Fibroblast of lung (primary cell): ENCODE data around the gene PKNOX2. TPM values are rescaled to one million over a fixed set of nuclear protein-coding genes. Genes with fewer than 3 reads are reported as not detected.

Source experiments
- DNase-seq, 2 donors: peaks; one replicate each; pipeline versions ENCODE4 v3.0.0 to v3.0.0-alpha.2; 2010; ENCODE audit warnings: low read depth in 2 of 2
- H2AFZ ChIP-seq: 2 replicates; pipeline ENCODE4 v1.5.1; 2012; ENCODE audit warnings: low read length, control low read depth, inconsistent platforms
- H3K27ac ChIP-seq: 2 replicates; pipeline ENCODE4 v1.5.1; 2011; ENCODE audit warnings: low read length, control low read depth; ENCODE audit not compliant: insufficient read depth
- H3K27me3 ChIP-seq: 2 replicates; pipeline ENCODE4 v1.5.1; 2011; ENCODE audit warnings: mild to moderate bottlenecking, low read length; ENCODE audit not compliant: control insufficient read depth, insufficient read depth
- H3K36me3 ChIP-seq: 2 replicates; pipeline ENCODE4 v1.5.1; 2011; ENCODE audit warnings: low read length; ENCODE audit not compliant: control insufficient read depth, insufficient read depth
- H3K4me1 ChIP-seq: 2 replicates; pipeline ENCODE4 v1.5.1; 2011; ENCODE audit warnings: low read length; ENCODE audit not compliant: control insufficient read depth, insufficient read depth; ENCODE audit errors: extremely low read depth
- H3K4me2 ChIP-seq: 2 replicates; pipeline ENCODE4 v1.5.1; 2011; ENCODE audit warnings: low read length, control low read depth; ENCODE audit not compliant: insufficient read depth; ENCODE audit errors: extremely low read depth
- H3K4me3 ChIP-seq, 4 experiments: fragments of 200-600 bp in 1 of 4; sonication (generic) in 1 of 4; replicated peaks in 1 of 4; 2 replicates each; pipeline ENCODE4 v1.5.1; 2011 to 2016; ENCODE audit warnings: low read length in 4 of 4, low read depth in 3 of 4, mild to moderate bottlenecking in 3 of 4, control low read depth in 2 of 4, inconsistent platforms in 1 of 4, mixed read lengths in 1 of 4; ENCODE audit not compliant: insufficient read depth in 1 of 4; ENCODE audit errors: control extremely low read depth in 1 of 4
- H3K79me2 ChIP-seq: 2 replicates; pipeline ENCODE4 v1.5.1; 2012; ENCODE audit warnings: mild to moderate bottlenecking, low read length, inconsistent platforms; ENCODE audit not compliant: control insufficient read depth, insufficient read depth
- H3K9ac ChIP-seq: 2 replicates; pipeline ENCODE4 v1.5.1; 2011; ENCODE audit warnings: mild to moderate bottlenecking, low read length, control low read depth; ENCODE audit not compliant: insufficient read depth
- H3K9me3 ChIP-seq: 2 replicates; pipeline ENCODE4 v1.5.1; 2012; ENCODE audit warnings: low read depth, low read length; ENCODE audit not compliant: control insufficient read depth, insufficient read depth
- H4K20me1 ChIP-seq: 2 replicates; pipeline ENCODE4 v1.5.1; 2011; ENCODE audit warnings: low read length; ENCODE audit not compliant: control insufficient read depth, insufficient read depth; ENCODE audit errors: extremely low read depth
- CTCF ChIP-seq, 2 donors: IDR thresholded peaks in 1 of 2; conservative IDR thresholded peaks in 1 of 2; 1 replicate in 1 of 2; 2 replicates in 1 of 2; pipeline ENCODE4 v1.5.1; 2011 to 2012; ENCODE audit warnings: low read length in 2 of 2, control low read depth in 1 of 2, inconsistent platforms in 1 of 2, low read depth in 1 of 2, mild to moderate bottlenecking in 1 of 2
- EZH2 ChIP-seq: IDR thresholded peaks from 2 replicates; pipeline ENCODE4 v1.5.1; 2012; ENCODE audit warnings: low read length, control low read depth, mild to moderate bottlenecking; ENCODE audit errors: missing control alignments
- polyA plus RNA-seq, 2 donors: library from polyadenylated mRNA; depleted of rRNA in 1 of 2; stranded (reverse) in 1 of 2; unstranded in 1 of 2; fragments of >200 nt; gene quantifications; 2 replicates each; pipeline ENCODE4 v1.2.1, GENCODE V29; 2011 to 2012; ENCODE audit warnings: missing spikeins in 1 of 2
- total RNA-seq: library from RNA; depleted of rRNA; stranded (reverse); fragments of >200 nt; gene quantifications from 2 replicates; pipeline ENCODE4 v1.2.1, GENCODE V29; 2014

PKNOX2 gene
- total and polyA plus RNA-seq, 2 donors (not counting 1 experiment from before 2014, with no cell fraction given) = 0.33 to 2.2 TPM

- Histone ChIP-seq H3K79me2 (no peaks in the 10 kb centered on the region), H2AFZ (no peak overlapping the region), H3K27me3 (peaks cover 3% of the 10 kb centered on the region), H3K4me1 (peaks cover 2% of the 10 kb centered on the region), H3K9ac (no peak overlapping the region), H3K36me3 (no peaks in the 10 kb centered on the region), H3K4me3 (no peak overlapping the region), H3K4me2 (no peak overlapping the region), H3K27ac (no peak overlapping the region), H3K9me3 (no peaks in the 10 kb centered on the region), H4K20me1 (no peaks in the 10 kb centered on the region)
- no peak for DNase-seq
- TF ChIP-seq EZH2 (no peak), CTCF (conservative IDR thresholded peaks at IDR 0.05 in 1 of 2, IDR thresholded peaks at IDR 0.05 in 1 of 2; ENCODE audit: low read depth in 1 of 2, low read length in 2 of 2) (no peak)
These were observed 215.4 kb downstream of the PKNOX2 start for GRCh38 chr11:125379981-125380380.

GRCh38 chr11:125380756-125381445, 216.3 kb downstream of the PKNOX2 start:
- Histone ChIP-seq H3K27ac (no peak overlapping the region), H3K27me3 (peaks cover 3% of the 10 kb centered on the region), H3K9ac (no peak overlapping the region), H3K4me3 (no peak overlapping the region), H2AFZ (no peak overlapping the region), H3K4me2 (no peak overlapping the region), H4K20me1 (no peaks in the 10 kb centered on the region), H3K9me3 (no peaks in the 10 kb centered on the region), H3K36me3 (no peaks in the 10 kb centered on the region), H3K4me1 (peaks cover 2% of the 10 kb centered on the region), H3K79me2 (no peaks in the 10 kb centered on the region)
- no peak for DNase-seq
- TF ChIP-seq EZH2 (peak; percentile 43), CTCF (conservative IDR thresholded peaks at IDR 0.05 in 1 of 2, IDR thresholded peaks at IDR 0.05 in 1 of 2; ENCODE audit: low read depth in 1 of 2, low read length in 2 of 2) (no peak)

GRCh38 chr11:125381499-125382044, 217.0 kb downstream of the PKNOX2 start:
- Histone ChIP-seq H3K9me3 (no peaks in the 10 kb centered on the region), H3K9ac (no peak overlapping the region), H4K20me1 (no peaks in the 10 kb centered on the region), H3K4me1 (peaks cover 2% of the 10 kb centered on the region), H2AFZ (no peak overlapping the region), H3K79me2 (no peaks in the 10 kb centered on the region), H3K36me3 (no peaks in the 10 kb centered on the region), H3K27ac (no peak overlapping the region), H3K27me3 (peaks cover 3% of the 10 kb centered on the region), H3K4me2 (no peak overlapping the region), H3K4me3 (no peak overlapping the region)
- no peak for TF ChIP-seq CTCF (conservative IDR thresholded peaks at IDR 0.05 in 1 of 2, IDR thresholded peaks at IDR 0.05 in 1 of 2; ENCODE audit: low read depth in 1 of 2, low read length in 2 of 2)
- TF ChIP-seq EZH2 = peak; percentile 37
- no peak for DNase-seq
